DMS53 (cell line): Measurements from ENCODE around the gene LARGE1.

ENCODE experiments used
- DNase-seq: peaks from one replicate; lab custom pipeline; 2025; lab: John Stamatoyannopoulos, UW

The LARGE1 gene

DNA sequence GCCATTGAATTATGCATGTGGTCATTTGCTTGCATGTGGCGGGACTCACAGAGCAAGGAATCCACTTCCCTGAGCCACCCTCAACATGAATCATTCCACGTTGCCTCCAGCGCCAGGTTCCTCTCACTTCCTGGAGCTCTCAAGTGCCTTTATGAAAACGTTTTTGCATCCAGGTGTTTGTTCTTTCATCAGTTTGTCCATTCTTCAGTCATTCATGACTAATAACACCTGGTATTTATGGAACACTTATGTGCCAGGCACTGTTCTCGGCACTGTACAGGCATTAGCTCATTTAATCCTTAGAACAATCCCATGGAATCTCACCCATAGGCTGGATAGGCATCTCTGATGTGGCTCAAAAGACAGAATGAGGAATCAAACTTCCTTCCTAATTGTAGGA, 606.0 kb downstream of the LARGE1 start:
- peak; percentile 24 for DNase-seq

- DNase-seq = no peak
Observed at GRCh38 chr22:33303099-33303498, 617.2 kb downstream of the LARGE1 start.

DNA sequence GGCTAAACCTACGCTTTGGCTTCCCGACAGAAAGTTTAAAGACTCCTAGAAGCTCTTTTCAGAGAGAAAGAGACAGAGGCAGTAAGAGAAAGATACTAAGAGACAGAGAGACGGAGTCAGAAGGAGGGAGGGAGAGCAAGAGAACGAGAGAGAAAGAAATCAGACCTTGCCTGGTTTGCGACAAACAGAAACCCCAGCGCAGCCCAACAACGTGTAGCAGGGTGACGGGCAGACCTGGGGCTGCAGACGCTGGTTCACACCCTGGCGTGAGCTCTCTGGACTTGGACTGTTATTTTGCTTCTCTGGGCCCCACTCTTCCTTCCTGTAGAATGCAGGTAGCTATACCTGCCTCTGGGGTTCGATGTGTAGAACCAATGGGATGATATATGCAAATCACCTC, 617.7 kb downstream of the LARGE1 start:
- DNase-seq = peak; percentile 50

GRCh38 chr22:33302049-33302545, 618.2 kb downstream of the LARGE1 start:
- peak; percentile 72 for DNase-seq

- no peak for DNase-seq
Observed at GRCh38 chr22:33300165-33300564, 620.1 kb downstream of the LARGE1 start.

- no peak for DNase-seq
Observed at GRCh38 chr22:33299245-33299956, 620.9 kb downstream of the LARGE1 start.

GRCh38 chr22:33296941-33297340, 623.3 kb downstream of the LARGE1 start:
- DNase-seq = no peak

DNA sequence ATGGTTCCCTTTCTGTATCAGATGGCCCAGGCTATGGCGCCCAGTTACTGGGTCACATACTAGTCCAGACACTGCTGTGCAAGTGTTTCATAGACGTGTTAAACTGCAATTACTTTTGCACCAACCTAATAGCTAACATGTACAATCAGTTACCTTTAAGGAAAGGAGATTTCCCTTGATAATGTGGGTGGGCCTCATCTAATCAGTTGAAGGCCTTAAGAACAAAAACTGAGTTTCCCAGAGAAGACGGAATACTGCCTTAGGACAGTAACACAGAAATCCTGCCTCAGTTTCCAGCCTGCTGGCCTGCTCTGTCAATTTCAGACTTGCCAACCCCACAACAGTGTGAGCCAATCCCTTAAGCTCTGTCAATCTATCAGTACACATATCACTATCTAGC, 632.2 kb downstream of the LARGE1 start:
- DNase-seq = no peak

DNA sequence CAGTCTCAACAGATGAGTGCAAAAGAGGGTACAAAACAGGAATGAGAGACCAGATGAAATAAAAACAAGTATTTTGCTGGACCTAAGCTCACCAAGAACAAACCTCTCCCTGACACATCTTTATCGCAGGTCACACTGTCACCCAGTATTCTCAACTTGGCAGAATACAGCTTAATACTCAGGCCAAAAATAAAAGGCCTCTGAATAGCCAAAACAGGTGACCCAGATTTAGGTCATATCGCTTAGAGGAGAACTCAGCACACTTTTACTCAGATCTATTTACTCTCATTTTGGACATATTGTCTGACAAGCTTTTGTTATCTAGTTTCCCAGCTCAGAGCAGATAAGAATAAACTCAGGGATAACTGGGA, 645.2 kb downstream of the LARGE1 start:
- DNase-seq = no peak

DNA sequence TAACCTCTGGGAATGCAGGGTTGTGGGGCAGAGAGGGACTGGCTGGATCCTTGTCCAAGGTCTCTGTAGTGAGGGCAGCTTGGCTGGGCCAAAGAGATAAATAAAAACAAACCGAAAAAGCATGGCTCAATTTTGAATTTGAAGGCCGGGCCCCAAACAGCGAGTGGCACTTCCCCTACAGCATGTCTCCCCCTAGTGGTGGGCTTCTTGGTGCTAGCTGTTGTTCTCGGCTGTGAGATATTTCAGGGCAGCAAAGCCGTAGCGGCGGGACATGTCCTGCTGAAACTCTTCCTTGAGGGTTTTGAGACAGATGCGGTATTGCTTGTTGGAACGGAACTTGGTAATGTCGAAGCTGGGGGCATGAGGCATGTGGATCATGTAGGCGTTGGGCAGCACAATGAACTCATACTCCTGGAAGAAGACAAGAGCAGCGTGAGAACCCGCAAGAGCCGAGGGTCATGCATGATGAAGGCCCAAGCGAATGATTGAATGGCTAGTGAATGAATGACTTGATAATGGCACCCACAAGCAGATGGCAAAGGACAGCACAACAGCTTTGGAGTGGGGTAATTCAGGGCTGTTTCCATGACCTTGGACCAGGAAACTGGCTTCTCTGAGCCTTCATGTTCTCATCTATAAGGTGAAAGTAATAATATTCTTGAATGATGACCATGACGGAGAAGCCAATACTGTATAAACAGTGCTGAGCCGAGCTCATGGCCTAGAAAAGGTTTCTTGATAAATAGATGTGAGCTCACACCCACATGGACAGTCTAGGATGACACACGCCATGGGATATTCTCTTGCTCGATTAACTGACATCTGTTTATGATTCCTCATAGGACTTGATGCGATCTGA, 645.8 kb downstream of the LARGE1 start:
- DNase-seq = peak; percentile 24

DNA sequence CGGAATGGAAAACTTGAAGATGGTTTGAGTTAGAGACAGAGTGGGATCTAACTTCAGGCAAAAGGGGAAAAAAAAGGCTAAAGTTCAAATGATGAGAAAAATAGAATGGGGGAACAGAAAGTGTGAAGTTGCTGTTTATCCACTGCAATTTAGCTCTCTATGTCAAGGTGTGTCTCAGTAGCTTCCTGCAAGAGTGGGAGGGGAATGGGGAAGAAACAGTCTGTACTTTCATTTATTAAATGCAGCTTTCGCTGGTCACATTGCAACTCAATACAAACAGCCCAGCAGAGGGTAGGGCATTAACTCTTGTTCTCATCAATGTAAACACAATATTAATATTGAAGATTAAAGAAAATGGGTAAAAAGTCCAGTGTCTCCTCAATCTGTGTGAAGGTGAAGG, 647.4 kb downstream of the LARGE1 start:
- no peak for DNase-seq

DNA sequence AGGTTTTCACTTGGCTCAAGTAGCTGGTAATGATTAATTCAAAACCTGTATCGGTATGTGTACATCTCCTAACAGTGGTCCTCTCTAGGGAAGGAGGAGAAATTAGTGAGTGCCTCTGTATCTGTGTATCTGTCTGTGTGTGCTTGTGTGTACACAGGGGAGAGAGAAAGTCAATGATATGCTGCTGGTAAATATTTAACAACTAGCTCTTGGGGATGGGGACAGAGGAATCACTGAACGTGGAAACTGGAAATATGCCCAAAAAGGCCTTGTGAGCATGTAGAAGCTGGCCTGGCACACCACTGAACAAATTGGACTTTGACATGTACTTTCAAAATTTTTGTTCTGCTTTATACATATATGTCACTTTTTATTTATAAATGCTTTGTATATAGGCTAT, 648.1 kb downstream of the LARGE1 start:
- peak; percentile 34 for DNase-seq

GRCh38 chr22:33271390-33272161, 648.7 kb downstream of the LARGE1 start:
- DNase-seq = no peak

GRCh38 chr22:33270596-33270995, 649.7 kb downstream of the LARGE1 start:
- no peak for DNase-seq

DNA sequence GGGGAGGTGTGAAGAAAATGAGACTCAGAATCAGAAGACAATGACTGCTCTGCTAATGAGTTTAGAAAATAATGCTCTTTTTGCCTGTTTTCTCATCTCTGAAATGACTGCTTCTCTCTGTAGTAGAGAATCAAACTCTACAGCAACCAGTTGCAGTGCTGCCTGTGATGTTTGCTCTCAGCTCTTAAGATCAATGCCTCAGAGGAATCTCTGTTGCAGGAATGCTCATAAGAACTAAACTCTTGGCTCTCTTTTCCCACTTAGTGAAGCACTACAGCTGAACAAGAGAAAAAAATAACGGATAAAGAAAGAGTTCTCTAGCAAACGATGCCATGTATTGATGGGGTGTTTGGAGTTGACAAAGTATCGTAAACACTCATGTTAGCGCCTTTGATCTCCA, 658.6 kb downstream of the LARGE1 start:
- DNase-seq = no peak

DNA sequence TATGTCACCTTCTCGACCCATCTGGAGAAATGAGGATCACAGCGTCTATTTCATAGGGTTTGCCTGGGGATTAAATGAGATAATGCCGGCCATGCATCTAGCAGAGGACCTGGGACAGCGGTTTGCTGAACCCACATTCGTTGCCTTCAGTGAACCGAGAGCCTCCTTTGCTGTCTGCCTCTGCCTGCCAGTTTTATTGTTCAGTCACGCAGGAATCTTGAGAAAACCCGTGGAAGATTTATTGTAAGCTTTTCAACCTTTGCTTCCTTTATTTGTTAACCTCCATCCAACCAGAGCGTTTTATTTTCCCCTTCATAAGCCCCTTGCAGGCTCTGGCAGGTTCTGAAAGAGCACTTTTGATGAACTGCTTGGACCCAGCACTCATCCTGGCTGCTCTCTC, 659.8 kb downstream of the LARGE1 start:
- no peak for DNase-seq

DNA sequence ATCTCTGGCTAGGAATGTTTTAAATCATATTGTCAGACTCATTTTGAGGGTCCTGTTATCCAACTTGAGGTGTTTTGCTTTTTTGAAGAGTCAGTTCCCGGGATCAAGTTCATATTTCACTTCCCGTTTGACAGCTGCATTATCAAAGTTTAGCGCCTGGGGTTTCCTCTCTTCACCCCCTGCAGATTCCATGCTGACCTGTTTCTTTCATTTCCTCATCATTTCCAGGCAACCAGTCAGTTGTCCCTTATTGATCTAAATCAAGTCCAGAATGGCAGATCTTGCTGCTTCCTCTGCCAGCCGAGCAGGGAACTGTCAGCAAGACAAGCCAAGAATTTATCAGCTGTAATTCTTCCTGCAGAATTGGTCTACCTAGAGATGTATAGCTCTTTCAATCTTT, 664.5 kb downstream of the LARGE1 start:
- no peak for DNase-seq

DNA sequence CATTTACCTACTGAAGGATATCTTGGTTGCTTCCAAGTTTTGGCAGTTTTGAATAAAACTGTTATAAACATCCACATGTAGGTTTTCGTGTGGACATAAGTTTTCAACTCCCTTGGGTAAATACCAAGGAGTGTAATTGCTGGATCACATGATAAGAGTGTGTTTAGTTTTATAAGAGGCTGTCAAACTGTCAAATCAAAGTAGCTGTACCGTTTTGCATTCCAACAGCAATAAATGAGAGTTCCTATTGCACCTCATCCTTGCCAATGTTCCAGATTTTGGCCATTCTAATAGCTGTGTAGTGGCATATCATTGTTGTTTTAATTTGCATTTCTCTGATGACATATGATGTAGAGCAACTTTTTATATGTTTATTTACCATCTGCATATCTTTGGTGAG, 671.3 kb downstream of the LARGE1 start:
- DNase-seq = no peak

DNA sequence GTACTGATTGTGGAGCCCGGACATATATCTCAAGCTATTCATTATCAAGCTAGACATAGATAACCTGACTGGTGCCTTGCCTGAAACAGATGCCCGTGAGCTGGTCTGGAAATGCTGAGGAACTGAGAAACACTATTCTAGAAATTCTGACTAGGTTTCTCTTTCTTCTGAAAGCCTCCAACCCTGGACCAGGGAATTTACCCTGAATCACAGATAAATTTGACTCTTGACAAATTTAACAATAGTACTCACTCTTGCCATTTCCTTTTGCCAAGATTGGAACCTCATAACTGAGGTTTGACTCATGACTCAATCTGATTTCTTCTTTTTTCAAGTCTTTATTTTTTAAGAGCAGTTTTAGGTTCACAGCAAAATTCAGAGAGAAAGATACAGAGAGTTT, 672.5 kb downstream of the LARGE1 start:
- DNase-seq = no peak

GRCh38 chr22:33242078-33242477, 678.2 kb downstream of the LARGE1 start:
- no peak for DNase-seq

- no peak for DNase-seq
Observed at GRCh38 chr22:33240888-33241475, 679.3 kb downstream of the LARGE1 start.

DNA sequence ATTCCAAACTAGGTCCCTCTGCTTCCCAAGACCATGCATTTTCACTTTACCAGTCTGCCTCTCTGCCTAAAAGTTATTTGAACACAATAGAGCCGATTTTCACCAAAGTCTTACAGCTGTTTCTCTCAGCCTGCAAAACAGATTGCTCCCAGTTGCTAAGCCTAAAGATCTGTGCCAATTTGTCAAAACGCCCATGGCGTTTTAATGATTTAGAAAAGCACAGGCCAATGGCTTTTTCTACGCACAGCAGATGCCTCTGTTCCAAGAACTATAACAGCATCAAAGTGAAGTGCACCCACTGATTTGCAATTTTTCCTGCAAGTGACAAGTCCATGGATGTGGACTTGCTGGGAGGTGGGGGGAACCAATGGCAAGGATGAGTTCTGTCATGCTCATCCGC, 688.2 kb downstream of the LARGE1 start:
- no peak for DNase-seq
